K562 (cell line): ENCODE data around the gene MFAP2. TPM values are rescaled to one million over a fixed set of nuclear protein-coding genes. Genes with fewer than 3 reads are reported as not detected.

Source experiments
- ARNT ChIP-seq, 2 experiments: fragments of 450-650 bp; IDR thresholded peaks; 2 replicates each; pipeline ENCODE4 v1.6.1; 2016; ENCODE audit warnings: mild to moderate bottlenecking in 1 of 2
- DEAF1 ChIP-seq: fragments of 450-650 bp; formaldehyde crosslinking; IDR thresholded peaks from 2 replicates; pipeline ENCODE4 v1.4.0; 2020; ENCODE audit warnings: mild to moderate bottlenecking, moderate library complexity
- E2F1 ChIP-seq: sonication (generic); formaldehyde crosslinking; IDR thresholded peaks from 2 replicates; pipeline ENCODE4 v1.8.1; 2023; ENCODE audit warnings: mild to moderate bottlenecking, missing genetic modification reagents, moderate library complexity
- ETS2 ChIP-seq: IDR thresholded peaks from 2 replicates; pipeline ENCODE4 v1.6.1; 2016; ENCODE audit warnings: borderline replicate concordance, missing genetic modification characterization, mild to moderate bottlenecking, moderate library complexity, missing compliant biosample characterization; ENCODE audit not compliant: poor library complexity, severe bottlenecking
- ETV6 ChIP-seq, 3 experiments: fragments of 150-350 bp in 1 of 3; sonication (generic) in 1 of 3; formaldehyde crosslinking in 1 of 3; IDR thresholded peaks; 2 replicates each; pipeline versions ENCODE4 v1.6.1 to v1.8.0; 2014 to 2022; ENCODE audit warnings: borderline replicate concordance in 2 of 3, low read depth in 2 of 3, antibody characterized with exemption in 1 of 3, low read length in 1 of 3, mild to moderate bottlenecking in 1 of 3, missing genetic modification reagents in 1 of 3
- FOXJ3 ChIP-seq: sonication (generic); formaldehyde crosslinking; IDR thresholded peaks from 2 replicates; pipeline ENCODE4 v1.4.0; 2020; ENCODE audit warnings: mild to moderate bottlenecking, missing genetic modification reagents
- KDM2B ChIP-seq: fragments of 250-450 bp; sonication (Bioruptor Pico); IDR thresholded peaks from 2 replicates; pipeline ENCODE4 v1.8.0; 2021; ENCODE audit warnings: mild to moderate bottlenecking, moderate library complexity
- KLF10 ChIP-seq: fragments of 250-450 bp; sonication (Bioruptor Pico); IDR thresholded peaks from 2 replicates; pipeline ENCODE4 v1.6.1; 2021; ENCODE audit warnings: matching md5 sums
- MED1 ChIP-seq: sonication (generic); formaldehyde crosslinking; IDR thresholded peaks from 2 replicates; pipeline ENCODE4 v1.8.1; 2023; ENCODE audit warnings: missing genetic modification reagents, borderline replicate concordance
- MITF ChIP-seq: IDR thresholded peaks from 2 replicates; pipeline ENCODE4 v1.6.1; 2014; ENCODE audit warnings: antibody characterized with exemption
- NR2C1 ChIP-seq, 2 experiments: fragments of 450-650 bp; IDR thresholded peaks; 2 replicates each; pipeline ENCODE4 v1.6.1; 2017; ENCODE audit warnings: mild to moderate bottlenecking in 2 of 2, antibody characterized with exemption in 1 of 2, inconsistent platforms in 1 of 2, missing compliant biosample characterization in 1 of 2, missing genetic modification characterization in 1 of 2
- POU5F1 ChIP-seq: fragments of 150-350 bp; IDR thresholded peaks from 2 replicates; pipeline ENCODE4 v1.6.1; 2014; ENCODE audit warnings: borderline replicate concordance, low read length, low read depth, mild to moderate bottlenecking; ENCODE audit not compliant: partially characterized antibody
- STAT5A ChIP-seq: IDR thresholded peaks from 2 replicates; pipeline ENCODE4 v1.6.1; 2012; ENCODE audit warnings: low read length, inconsistent platforms, borderline replicate concordance
- TAL1 ChIP-seq: fragments of 450-650 bp; IDR thresholded peaks from 2 replicates; pipeline ENCODE4 v1.6.1; 2016; ENCODE audit warnings: mild to moderate bottlenecking
- VEZF1 ChIP-seq: fragments of 200-800 bp; sonication (Bioruptor generic); IDR thresholded peaks from 2 replicates; pipeline ENCODE4 v1.6.1; 2017; ENCODE audit warnings: missing genetic modification characterization, missing compliant biosample characterization
- YY1 ChIP-seq, 3 experiments: IDR thresholded peaks; 2 replicates each; pipeline ENCODE4 v1.6.1; 2011; ENCODE audit warnings: low read length in 2 of 3, mild to moderate bottlenecking in 2 of 3, moderate library complexity in 2 of 3, borderline replicate concordance in 1 of 3, control low read depth in 1 of 3, low read depth in 1 of 3; ENCODE audit not compliant: insufficient read depth in 3 of 3, insufficient replicate concordance in 2 of 3, control insufficient read depth in 1 of 3, insufficient read length in 1 of 3; ENCODE audit errors: extremely low read depth in 1 of 3
- ZBTB7A ChIP-seq: IDR thresholded peaks from 2 replicates; pipeline ENCODE4 v1.6.1; 2011; ENCODE audit warnings: low read depth, mild to moderate bottlenecking, low read length, moderate library complexity, borderline replicate concordance; ENCODE audit not compliant: control insufficient read depth
- ZNF764 ChIP-seq: fragments of 250-450 bp; sonication (Bioruptor Pico); IDR thresholded peaks from 2 replicates; pipeline ENCODE4 v1.4.0; 2020; ENCODE audit warnings: low read depth, mild to moderate bottlenecking, moderate library complexity
- polyA plus RNA-seq, 8 experiments: library from polyadenylated mRNA; depleted of rRNA in 4 of 8; stranded (reverse) in 5 of 8; unstranded in 3 of 8; fragments of >200 nt; fragmentation: Nextera tagmentation in 2 of 8; fragmentation: Illumina TruSeq in 1 of 8; extraction: Ambion mirVana in 2 of 8; extraction: Trizol in 1 of 8; gene quantifications; 2 replicates each; pipeline versions ENCODE4 v1.2.1 to v1.2.3, GENCODE V29; 2011 to 2014; ENCODE audit warnings: inconsistent platforms in 1 of 8, missing spikeins in 1 of 8
- total RNA-seq, 7 experiments: library from RNA; depleted of rRNA in 6 of 7; stranded (reverse); fragments of >200 nt in 6 of 7; fragmentation: Illumina TruSeq in 2 of 7; extraction: Trizol in 2 of 7; gene quantifications; 2 replicates each; pipeline versions ENCODE4 v1.2.1 to v1.2.3, GENCODE V29; 2011 to 2021; ENCODE audit warnings: low replicate concordance in 1 of 7
- TF ChIP-seq, protein P1 (sequence below): sonication (generic); formaldehyde crosslinking; IDR thresholded peaks from 2 replicates; pipeline ENCODE4 v1.9.0; 2022; ENCODE audit warnings: mild to moderate bottlenecking, missing genetic modification reagents

Gene MFAP2
- total and polyA plus RNA-seq, 9 of the 15 experiments (the other 6 are each of a cell fraction or from before 2014, with no cell fraction given) = not detected

GRCh38 chr1:17013491-17014320 is 33.3 kb upstream of the MFAP2 start (continued):
- TF ChIP-seq MED1 (CRISPR knock-in tag) (no peak), ETS2 (no peak), KDM2B (CRISPR knock-in tag) (no peak), ZNF764 (no peak), MITF (0 out of 2 replicates have a peak, but pooled peaks have one; percentile 21), ARNT (IDR thresholded peaks at IDR 0.05) (no peak), YY1 (IDR thresholded peaks at IDR 0.05; ENCODE audit: borderline replicate concordance in 1 of 3, control insufficient read depth in 1 of 3, extremely low read depth in 1 of 3, insufficient read depth in 3 of 3, insufficient read length in 1 of 3, insufficient replicate concordance in 2 of 3, low read depth in 1 of 3, low read length in 2 of 3) (no peak), DEAF1 (CRISPR knock-in tag) (no peak), E2F1 (CRISPR knock-in tag) (no peak), FOXJ3 (CRISPR knock-in tag) (no peak), ETV6 (IDR thresholded peaks at IDR 0.05; ENCODE audit: borderline replicate concordance in 1 of 2, low read depth in 2 of 2, low read length in 1 of 2) (no peak), ETV6 (CRISPR knock-in tag; IDR thresholded peaks at IDR 0.05; ENCODE audit: borderline replicate concordance) (no peak), NR2C1 (IDR thresholded peaks at IDR 0.05) (no peak), NR2C1 (tag; IDR thresholded peaks at IDR 0.05) (no peak), TAL1 (peak; percentile 46), VEZF1 (CRISPR knock-in tag) (peak; percentile 42), POU5F1 (no peak), KLF10 (CRISPR knock-in tag) (no peak), ZBTB7A (no peak), STAT5A (no peak)
- TF ChIP-seq, protein P1, sequence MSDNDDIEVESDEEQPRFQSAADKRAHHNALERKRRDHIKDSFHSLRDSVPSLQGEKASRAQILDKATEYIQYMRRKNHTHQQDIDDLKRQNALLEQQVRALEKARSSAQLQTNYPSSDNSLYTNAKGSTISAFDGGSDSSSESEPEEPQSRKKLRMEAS (CRISPR knock-in tag) = peak; percentile 94
